ENCODE measurements around the gene HCK. TPM values are rescaled to one million over a fixed set of nuclear protein-coding genes. Genes with fewer than 3 reads are reported as not detected.
A peak's percentile ranks its signal among the peaks of the same experiment; 100 is the strongest.

The HCK gene
- polyA plus RNA-seq, 1 of the 3 experiments (the other 2 are of a cell fraction) = not detected

DNA sequence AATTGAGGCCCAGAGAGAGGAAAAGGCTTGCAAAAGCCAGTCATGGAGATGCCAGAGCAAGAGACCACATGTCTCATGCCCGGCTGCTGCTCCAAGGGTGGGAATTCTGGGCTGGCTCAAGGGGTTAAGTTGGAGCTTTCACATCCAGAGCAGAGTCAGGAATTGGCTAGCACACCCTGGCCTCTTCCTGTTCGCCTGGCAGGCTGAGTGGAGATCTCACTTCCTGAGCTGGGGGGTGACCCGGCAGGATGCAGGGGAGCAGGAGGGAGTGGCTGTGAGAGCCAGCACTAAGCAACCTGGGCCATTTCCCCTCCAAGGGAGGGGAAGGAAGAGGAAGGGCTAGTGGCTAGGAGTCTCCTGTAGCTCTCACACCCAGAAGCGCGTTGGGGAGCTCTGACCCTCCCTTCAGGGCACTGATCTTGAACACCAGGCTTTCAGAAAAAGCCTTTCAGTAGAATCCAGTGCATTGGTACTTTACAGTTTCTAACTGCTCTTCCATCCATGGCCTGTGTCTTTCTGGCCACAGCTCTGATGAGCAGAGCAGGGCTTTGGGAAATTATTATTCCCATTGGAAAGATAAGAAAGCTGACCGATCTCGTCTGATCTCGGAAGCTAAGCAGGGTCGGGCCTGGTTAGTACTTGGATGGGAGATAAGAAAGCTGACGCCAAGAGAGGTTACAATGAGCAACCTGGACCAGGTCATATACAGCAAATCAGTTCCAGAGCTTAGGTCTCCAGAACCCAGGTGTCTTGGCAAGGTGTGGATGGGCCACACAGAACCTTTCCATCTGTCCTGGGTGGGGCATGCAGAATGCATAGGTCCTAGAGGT lies 44.0 kb upstream of the HCK start:
- Histone ChIP-seq H3K4me1 (ENCODE audit: control insufficient read depth in 1 of 2, insufficient read depth in 2 of 2, low read depth in 1 of 2, low read length in 1 of 2) (peaks cover 0 to 9% of the 10 kb centered on the region in 2 experiments; a peak in 1 of 4 replicates), H3K4me2 (no peak overlapping the region; the same call in 1 of the 2 replicates), H3K79me2 (ENCODE audit: insufficient read depth) (no peaks in the 10 kb centered on the region), H2AFZ (ENCODE audit: low read depth) (peak overlapping the region; percentile 63; the same call in 1 of the 2 replicates), H3K9me2 (no peaks in the 10 kb centered on the region), H3K9ac (no peak overlapping the region), H3K9me3 (no peaks in the 10 kb centered on the region), H3K27me3 (ENCODE audit: insufficient read depth) (no peaks in the 10 kb centered on the region; the same call in 1 of the 2 replicates), H3K27ac (ENCODE audit: low read depth in 2 of 2, low read length in 1 of 2) (no peak overlapping the region), H3K36me3 (replicated peaks in 1 of 2; ENCODE audit: control insufficient read depth in 1 of 2, insufficient read depth in 2 of 2, low read length in 1 of 2) (no peaks in the 10 kb centered on the region), H3F3A (replicated peaks; ENCODE audit: insufficient read depth) (no peaks in the 10 kb centered on the region), H4K20me1 (ENCODE audit: insufficient read depth) (no peaks in the 10 kb centered on the region), H3K4me3 (ENCODE audit: low read depth in 2 of 2, low read length in 1 of 2) (no peak overlapping the region)
- CTCF ChIA-PET = interaction anchor here (1.1 to 1.7 kb wide), 5 partner anchors 12 to 174 kb away, joined by 3 to 7 read pairs (median 4); no protein-coding TSS in a partner anchor
- 65% methylated on average over 10 of the region's 10 CpGs for WGBS (ENCODE audit: low lambda C conversion rate)
- DNase-seq = no peak
- no peak for TF ChIP-seq CHD2 (IDR thresholded peaks at IDR 0.05; ENCODE audit: low read length, partially characterized antibody)
- no peak for TF ChIP-seq SIN3A (IDR thresholded peaks at IDR 0.05; ENCODE audit: borderline replicate concordance, low read depth, low read length)
- no peak for TF ChIP-seq JUND (IDR thresholded peaks at IDR 0.05)
- no peak for TF ChIP-seq GATA2 (CRISPR knock-in tag; IDR thresholded peaks at IDR 0.05)
- no peak for TF ChIP-seq FOXM1 (IDR thresholded peaks at IDR 0.05; ENCODE audit: low read depth)
- POLR2A ChIA-PET = interaction anchor here (0.7 kb wide), 1 partner anchor 10 kb away, joined by 3 read pairs; no protein-coding TSS in a partner anchor

DNA sequence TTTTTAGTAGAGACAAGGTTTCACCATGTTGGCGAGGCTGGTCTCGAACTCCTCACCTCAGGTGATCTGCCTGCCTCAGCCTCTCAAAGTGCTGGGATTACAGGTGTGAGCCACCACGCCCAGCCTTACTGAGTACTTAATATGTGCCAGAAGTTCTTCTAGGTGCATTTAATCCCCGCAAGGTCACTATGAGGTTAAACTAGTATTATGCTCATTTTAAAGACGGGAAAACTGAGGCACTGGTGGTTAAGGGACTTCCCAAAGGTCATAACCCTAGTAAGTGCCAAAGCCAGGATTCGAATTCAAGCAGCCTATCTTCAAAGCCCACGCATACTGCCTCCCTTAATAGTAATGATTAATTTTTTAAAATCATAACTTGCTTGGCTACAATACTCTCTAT lies 42.5 kb upstream of the HCK start:
- Histone ChIP-seq H3K9me2 (no peaks in the 10 kb centered on the region), H3K27ac (ENCODE audit: low read depth in 2 of 2, low read length in 1 of 2) (no peak overlapping the region), H3K9me3 (no peaks in the 10 kb centered on the region), H3K4me1 (ENCODE audit: control insufficient read depth in 1 of 2, insufficient read depth in 2 of 2, low read depth in 1 of 2, low read length in 1 of 2) (peaks cover 0 to 9% of the 10 kb centered on the region in 2 experiments; a peak in 1 of 4 replicates), H3F3A (replicated peaks; ENCODE audit: insufficient read depth) (no peaks in the 10 kb centered on the region), H3K79me2 (ENCODE audit: insufficient read depth) (no peaks in the 10 kb centered on the region), H3K9ac (no peak overlapping the region), H4K20me1 (ENCODE audit: insufficient read depth) (no peaks in the 10 kb centered on the region), H2AFZ (ENCODE audit: low read depth) (no peak overlapping the region), H3K36me3 (replicated peaks in 1 of 2; ENCODE audit: control insufficient read depth in 1 of 2, insufficient read depth in 2 of 2, low read length in 1 of 2) (no peaks in the 10 kb centered on the region), H3K27me3 (ENCODE audit: insufficient read depth) (no peaks in the 10 kb centered on the region; the same call in 1 of the 2 replicates), H3K4me2 (no peak overlapping the region), H3K4me3 (ENCODE audit: low read depth in 2 of 2, low read length in 1 of 2) (no peak overlapping the region)
- TF ChIP-seq MEF2A (IDR thresholded peaks at IDR 0.05; ENCODE audit: borderline replicate concordance, low read depth) = no peak
- TF ChIP-seq GABPA (IDR thresholded peaks at IDR 0.05; ENCODE audit: low read depth) = no peak
- TF ChIP-seq ELF1 (IDR thresholded peaks at IDR 0.05) = no peak
- no peak for TF ChIP-seq USF1 (IDR thresholded peaks at IDR 0.05; ENCODE audit: borderline replicate concordance, low read depth)
- TF ChIP-seq PBX3 (IDR thresholded peaks at IDR 0.05) = no peak
- no peak for TF ChIP-seq EP300 (IDR thresholded peaks at IDR 0.05; ENCODE audit: borderline replicate concordance in 1 of 2, low read depth in 1 of 2, low read length in 1 of 2)
- no peak for TF ChIP-seq CHD2 (IDR thresholded peaks at IDR 0.05; ENCODE audit: low read length, partially characterized antibody)
- no peak for TF ChIP-seq NRF1 (IDR thresholded peaks at IDR 0.05; ENCODE audit: low read depth, low read length)
- no peak for TF ChIP-seq TEAD4 (IDR thresholded peaks at IDR 0.05; ENCODE audit: borderline replicate concordance, insufficient read depth)
- TF ChIP-seq TAF1 (IDR thresholded peaks at IDR 0.05; ENCODE audit: borderline replicate concordance, low read depth, low read length) = no peak
- ChIA-PET POLR2A (no interaction called here), CTCF (no interaction called here)
- 68% methylated on average over 7 of the region's 7 CpGs for WGBS (ENCODE audit: low lambda C conversion rate)
- DNase-seq = no peak

Data from SK-N-SH (cell line).